ENCODE results near the gene CYB5D1.

Gene CYB5D1

GRCh38 chr17:7841396-7841914 lies 16.3 kb upstream of the CYB5D1 start:
- no peaks in the 10 kb centered on the region for H3K9me3 ChIP-seq (replicated peaks in 1 of 11)
- peaks cover 50 to 59% (median 55%) of the 10 kb centered on the region in 10 experiments for H3K4me1 ChIP-seq
- no peaks in the 10 kb centered on the region for H3K27me3 ChIP-seq
- H3K27ac ChIP-seq: peak overlapping the region; percentile 91 to 99 (median 98)
- peaks cover 29 to 57% (median 46%) of the 10 kb centered on the region in 11 experiments for H4K20me1 ChIP-seq
- H3K9ac ChIP-seq: peak overlapping the region; percentile 89 to 98 (median 96)
- H3K4me3 ChIP-seq: peak overlapping the region; percentile 66 to 89 (median 76)
- peak overlapping the region; percentile 73 to 100 (median 98) for H3K4me2 ChIP-seq
- no peak for TF ChIP-seq Cebpa-rat (IDR thresholded peaks at IDR 0.05)
- H3K36me3 ChIP-seq: peaks cover 12 to 33% (median 26%) of the 10 kb centered on the region in 11 experiments

GRCh38 chr17:7841915-7842379 lies 15.9 kb upstream of the CYB5D1 start:
- peaks cover 17 to 38% (median 31%) of the 10 kb centered on the region in 11 experiments for H3K36me3 ChIP-seq
- H3K27ac ChIP-seq: peak overlapping the region; percentile 91 to 99 (median 98)
- H3K27me3 ChIP-seq: no peaks in the 10 kb centered on the region
- no peaks in the 10 kb centered on the region for H3K9me3 ChIP-seq (replicated peaks in 1 of 11)
- no peak for TF ChIP-seq Cebpa-rat (IDR thresholded peaks at IDR 0.05)
- H3K4me3 ChIP-seq: peak overlapping the region; percentile 66 to 89 (median 76)
- H3K4me1 ChIP-seq: peaks cover 47 to 54% (median 50%) of the 10 kb centered on the region in 10 experiments
- peak overlapping the region; percentile 73 to 100 (median 98) for H3K4me2 ChIP-seq
- H3K9ac ChIP-seq: peak overlapping the region; percentile 89 to 98 (median 96)
- H4K20me1 ChIP-seq: peaks cover 32 to 62% (median 51%) of the 10 kb centered on the region in 11 experiments

- Histone ChIP-seq H3K27me3 (no peaks in the 10 kb centered on the region), H3K36me3 (peaks cover 22 to 44% (median 36%) of the 10 kb centered on the region in 11 experiments), H3K27ac (peak overlapping the region; percentile 91 to 99 (median 98)), H3K9me3 (replicated peaks in 1 of 11) (no peaks in the 10 kb centered on the region), H3K4me2 (peak overlapping the region; percentile 73 to 100 (median 98)), H3K4me3 (peak overlapping the region; percentile 66 to 89 (median 76)), H3K9ac (peak overlapping the region; percentile 89 to 98 (median 96)), H3K4me1 (peaks cover 41 to 47% (median 43%) of the 10 kb centered on the region in 10 experiments), H4K20me1 (peaks cover 32 to 67% (median 56%) of the 10 kb centered on the region in 11 experiments)
- peak in 7 of 11 experiments; percentile 18 to 72 (median 65); a peak in 9 of 22 replicates for TF ChIP-seq Cebpa-rat (IDR thresholded peaks at IDR 0.05)
These were observed 15.2 kb upstream of the CYB5D1 start for GRCh38 chr17:7842380-7843256.

DNA sequence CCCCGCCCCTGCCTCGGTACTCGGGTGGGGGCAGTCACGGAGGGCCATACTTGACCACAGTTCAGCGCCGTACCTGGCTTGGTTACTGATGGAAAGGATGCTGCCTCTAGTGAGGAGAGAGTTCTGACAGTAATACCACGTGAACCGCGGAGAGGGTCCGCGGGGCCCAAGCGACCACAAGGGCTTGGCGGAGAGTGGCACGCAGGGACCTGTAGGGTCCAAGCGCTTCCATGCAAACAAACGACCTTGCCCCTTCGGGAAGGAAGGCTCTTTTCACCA lies 14.6 kb upstream of the CYB5D1 start:
- peaks cover 35 to 71% (median 60%) of the 10 kb centered on the region in 11 experiments for H4K20me1 ChIP-seq

GRCh38 chr17:7843536-7844291 lies 14.1 kb upstream of the CYB5D1 start:
- peak overlapping the region; percentile 66 to 89 (median 76) for H3K4me3 ChIP-seq
- TF ChIP-seq Cebpa-rat (IDR thresholded peaks at IDR 0.05): no peak
- peak overlapping the region; percentile 89 to 98 (median 96) for H3K9ac ChIP-seq
- peaks cover 28 to 51% (median 41%) of the 10 kb centered on the region in 11 experiments for H3K36me3 ChIP-seq
- H4K20me1 ChIP-seq: peaks cover 37 to 73% (median 64%) of the 10 kb centered on the region in 11 experiments
- peak overlapping the region; percentile 73 to 100 (median 98) for H3K4me2 ChIP-seq
- H3K27ac ChIP-seq: peak overlapping the region; percentile 91 to 99 (median 98)
- no peaks in the 10 kb centered on the region for H3K9me3 ChIP-seq (replicated peaks in 1 of 11)
- H3K4me1 ChIP-seq: peaks cover 35 to 41% (median 36%) of the 10 kb centered on the region in 10 experiments
- no peaks in the 10 kb centered on the region for H3K27me3 ChIP-seq

More for the DNA sequence above, 14.6 kb upstream of the CYB5D1 start:
- H3K4me3 ChIP-seq: peak overlapping the region; percentile 66 to 89 (median 76)
- no peaks in the 10 kb centered on the region for H3K27me3 ChIP-seq
- peak overlapping the region; percentile 91 to 99 (median 98) for H3K27ac ChIP-seq
- H3K9ac ChIP-seq: peak overlapping the region; percentile 89 to 98 (median 96)
- no peaks in the 10 kb centered on the region for H3K9me3 ChIP-seq (replicated peaks in 1 of 11)
- H3K36me3 ChIP-seq: peaks cover 27 to 49% (median 40%) of the 10 kb centered on the region in 11 experiments
- no peak for TF ChIP-seq Cebpa-rat (IDR thresholded peaks at IDR 0.05)
- peaks cover 38 to 44% (median 40%) of the 10 kb centered on the region in 10 experiments for H3K4me1 ChIP-seq
- H3K4me2 ChIP-seq: peak overlapping the region; percentile 73 to 100 (median 98)

GRCh38 chr17:7844292-7845154 lies 13.3 kb upstream of the CYB5D1 start:
- Histone ChIP-seq H3K4me3 (peak overlapping the region; percentile 66 to 89 (median 76)), H3K36me3 (peaks cover 35 to 57% (median 47%) of the 10 kb centered on the region in 11 experiments), H3K4me1 (peaks cover 27 to 33% (median 28%) of the 10 kb centered on the region in 10 experiments), H3K27ac (peak overlapping the region; percentile 89 to 99 (median 98)), H3K27me3 (no peaks in the 10 kb centered on the region), H3K9me3 (replicated peaks in 1 of 11) (no peaks in the 10 kb centered on the region), H3K9ac (peak overlapping the region; percentile 89 to 98 (median 96)), H4K20me1 (peaks cover 36 to 73% (median 64%) of the 10 kb centered on the region in 11 experiments), H3K4me2 (peak overlapping the region; percentile 73 to 100 (median 97))
- TF ChIP-seq Cebpa-rat (IDR thresholded peaks at IDR 0.05): no peak

DNA sequence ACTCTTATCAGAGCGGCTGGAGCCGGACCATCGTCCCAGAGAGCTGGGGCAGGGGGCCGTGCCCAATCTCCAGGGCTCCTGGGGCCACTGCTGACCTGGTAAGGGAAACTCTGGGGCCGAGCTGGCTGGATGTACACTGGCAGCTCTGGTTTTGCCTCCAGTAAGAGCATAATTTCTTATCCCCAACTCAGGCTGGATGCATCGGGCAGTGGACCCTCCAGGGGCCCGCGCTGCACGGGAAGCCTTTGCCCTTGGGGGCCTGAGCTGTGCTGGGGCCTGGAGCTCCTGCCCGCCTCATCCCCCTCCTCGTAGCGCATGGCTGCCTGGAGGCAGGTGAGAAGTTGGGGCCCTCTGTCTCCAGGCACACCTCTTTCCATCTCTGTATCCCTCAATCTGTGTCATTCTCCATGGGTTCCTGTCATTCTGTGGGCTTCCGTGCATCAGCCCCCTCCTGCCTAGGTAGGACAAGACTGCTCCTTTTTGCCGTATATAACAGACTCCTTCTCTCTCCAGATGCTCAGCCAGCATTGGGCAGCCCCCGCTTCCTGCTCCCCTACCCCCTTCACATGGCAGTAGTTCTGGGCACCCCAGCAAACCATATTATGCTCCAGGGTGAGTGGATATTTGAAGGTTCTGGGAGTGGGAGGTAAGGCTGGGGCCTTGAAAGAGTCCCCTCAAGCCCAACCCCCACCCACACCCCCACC lies 12.3 kb upstream of the CYB5D1 start:
- H3K4me1 ChIP-seq: peaks cover 17 to 23% (median 19%) of the 10 kb centered on the region in 10 experiments
- H3K27me3 ChIP-seq: no peaks in the 10 kb centered on the region
- peak overlapping the region in 10 of 11 experiments; percentile 91 to 99 (median 98); a peak in 19 of 22 replicates for H3K27ac ChIP-seq
- peak overlapping the region; percentile 66 to 89 (median 76) for H3K4me3 ChIP-seq
- no peaks in the 10 kb centered on the region for H3K9me3 ChIP-seq (replicated peaks in 1 of 11)
- H3K4me2 ChIP-seq: peak overlapping the region; percentile 73 to 100 (median 97)
- H3K36me3 ChIP-seq: peaks cover 41 to 58% (median 48%) of the 10 kb centered on the region in 11 experiments
- TF ChIP-seq Cebpa-rat (IDR thresholded peaks at IDR 0.05): no peak
- peak overlapping the region; percentile 89 to 98 (median 96) for H3K9ac ChIP-seq
- H4K20me1 ChIP-seq: peaks cover 44 to 73% (median 66%) of the 10 kb centered on the region in 11 experiments

All from BLaER1 treated with 17β-estradiol and CSF1 and Interleukin-3, amounts not matched to agents 10 nM and 100 nM (cell line).